Stimulated activated CD8-positive, alpha-beta memory T cell treated with anti-CD3 and anti-CD28 coated beads, Interleukin-7, amount 100 ng/mL, for 48 hours (primary cell): Measurements from ENCODE around the gene ZNF521.

ENCODE experiments used
- DNase-seq, 2 donors: peaks; one replicate each; pipeline ENCODE4 v3.0.0-alpha.2; 2020; ENCODE audit warnings: low read depth in 1 of 2; ENCODE audit errors: extremely low read depth in 1 of 2

The ZNF521 gene

DNA sequence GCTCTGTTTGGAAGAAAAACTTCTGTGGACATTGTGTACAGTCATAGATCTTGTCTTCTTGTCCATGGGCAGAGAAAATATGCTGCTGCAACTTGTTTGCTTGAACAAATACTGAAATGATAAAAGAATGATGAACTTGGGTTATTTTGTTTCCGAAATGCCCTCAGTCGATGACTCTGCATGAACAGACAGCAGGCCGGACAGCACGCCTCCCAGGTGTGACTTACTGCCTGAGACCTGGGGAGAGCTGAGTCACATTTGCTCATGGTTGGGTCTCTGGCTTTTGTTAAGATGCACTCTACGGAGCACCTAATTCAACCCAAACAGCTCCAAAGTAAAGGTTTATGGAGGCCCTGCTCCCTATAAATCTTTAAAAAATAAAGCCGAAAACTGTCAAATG, 262.5 kb downstream of the ZNF521 start:
- DNase-seq, result no peak

DNA sequence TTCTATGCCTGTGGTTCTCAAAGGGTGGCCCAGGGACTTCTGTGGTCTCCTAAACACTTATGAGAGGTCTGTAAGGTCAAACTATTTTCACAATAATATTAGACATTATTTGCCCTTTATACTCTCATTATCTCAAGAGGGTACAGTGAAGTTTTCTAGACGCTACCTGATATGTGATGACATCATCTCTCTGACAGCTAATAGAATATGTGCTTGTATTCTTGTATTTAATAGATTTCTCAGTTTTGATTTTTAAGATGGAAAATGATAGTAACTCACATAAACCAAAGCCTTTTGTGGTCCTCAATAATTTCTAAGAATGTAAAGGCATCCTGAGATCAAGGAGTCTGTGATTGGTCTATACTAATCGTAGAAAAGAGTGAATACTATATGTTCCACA, 265.1 kb downstream of the ZNF521 start:
- no peak for DNase-seq

DNA sequence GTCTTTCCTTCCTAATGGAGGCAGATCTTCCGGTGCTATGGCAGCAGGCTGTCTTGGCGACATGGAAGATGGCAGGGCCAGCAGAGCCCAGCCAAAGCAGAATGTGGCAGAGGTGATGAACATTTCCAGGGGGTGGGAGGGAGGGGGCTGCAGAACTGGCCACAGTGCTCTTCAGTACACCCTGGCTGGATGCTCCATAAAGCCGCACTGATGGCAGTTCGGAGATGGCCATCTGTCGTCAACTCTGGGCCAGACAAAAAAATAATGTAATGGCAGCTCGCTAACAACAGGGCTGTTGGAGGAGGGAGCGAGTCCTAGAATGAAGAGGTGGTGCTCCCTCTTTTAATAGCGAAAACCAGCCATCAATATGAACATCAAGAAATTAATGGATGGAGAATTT, 271.0 kb downstream of the ZNF521 start:
- DNase-seq, result no peak

DNA sequence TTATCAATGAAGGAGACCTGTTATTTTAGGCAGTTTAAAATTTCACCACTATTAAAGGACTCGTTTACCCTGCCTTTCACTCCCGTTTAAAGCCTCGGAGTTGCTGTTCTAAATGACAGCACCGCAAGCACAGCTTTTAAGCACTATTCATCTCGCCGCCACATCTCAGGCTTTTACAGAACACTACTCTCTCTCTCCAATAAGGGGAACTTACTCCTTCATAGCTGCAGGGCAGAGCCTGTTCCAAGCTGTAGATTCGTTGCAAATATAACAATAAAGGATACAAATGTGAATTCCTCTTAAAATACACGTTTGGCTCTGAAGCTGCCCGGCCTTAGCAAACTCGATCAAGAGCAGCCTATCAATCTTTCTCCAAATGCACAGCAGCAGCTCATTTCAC, 271.8 kb downstream of the ZNF521 start:
- DNase-seq, result no peak

DNA sequence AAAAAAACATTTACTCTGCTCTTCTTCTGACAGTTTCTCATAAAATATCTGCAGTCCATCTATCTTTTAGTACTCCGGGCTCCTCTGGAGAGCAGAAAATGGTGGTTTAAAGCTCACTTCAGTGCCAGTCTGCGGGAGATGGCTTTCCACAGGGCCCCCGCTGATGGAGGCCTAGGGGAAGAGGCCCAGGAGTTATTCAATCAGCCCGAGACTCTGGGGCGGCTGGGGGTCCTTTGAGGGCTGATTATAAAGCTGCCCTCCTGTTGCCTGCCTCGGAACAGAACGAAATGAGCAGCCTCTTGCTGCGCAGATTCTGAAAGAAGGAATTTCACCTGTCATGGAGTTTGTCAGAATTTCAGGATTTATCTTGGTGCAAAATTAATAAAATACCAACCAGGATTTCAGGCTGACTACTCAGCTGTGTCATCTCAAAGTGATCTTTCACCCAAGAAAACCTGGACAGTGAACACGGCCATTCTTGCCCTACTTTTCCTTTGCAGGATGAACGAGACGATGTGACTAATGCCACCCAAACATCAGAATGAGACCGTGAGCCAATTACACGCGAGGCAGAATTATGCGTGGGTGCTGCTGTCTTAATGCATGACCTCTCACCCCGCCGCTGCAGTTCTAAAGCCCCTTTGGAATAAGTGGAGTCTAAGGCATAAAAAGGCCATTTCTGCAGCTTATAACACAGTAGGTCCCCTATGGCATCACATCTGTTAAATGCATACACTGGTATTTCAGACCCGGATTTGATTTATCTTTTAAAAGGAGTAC, 273.8 kb downstream of the ZNF521 start:
- DNase-seq, result no peak

DNA sequence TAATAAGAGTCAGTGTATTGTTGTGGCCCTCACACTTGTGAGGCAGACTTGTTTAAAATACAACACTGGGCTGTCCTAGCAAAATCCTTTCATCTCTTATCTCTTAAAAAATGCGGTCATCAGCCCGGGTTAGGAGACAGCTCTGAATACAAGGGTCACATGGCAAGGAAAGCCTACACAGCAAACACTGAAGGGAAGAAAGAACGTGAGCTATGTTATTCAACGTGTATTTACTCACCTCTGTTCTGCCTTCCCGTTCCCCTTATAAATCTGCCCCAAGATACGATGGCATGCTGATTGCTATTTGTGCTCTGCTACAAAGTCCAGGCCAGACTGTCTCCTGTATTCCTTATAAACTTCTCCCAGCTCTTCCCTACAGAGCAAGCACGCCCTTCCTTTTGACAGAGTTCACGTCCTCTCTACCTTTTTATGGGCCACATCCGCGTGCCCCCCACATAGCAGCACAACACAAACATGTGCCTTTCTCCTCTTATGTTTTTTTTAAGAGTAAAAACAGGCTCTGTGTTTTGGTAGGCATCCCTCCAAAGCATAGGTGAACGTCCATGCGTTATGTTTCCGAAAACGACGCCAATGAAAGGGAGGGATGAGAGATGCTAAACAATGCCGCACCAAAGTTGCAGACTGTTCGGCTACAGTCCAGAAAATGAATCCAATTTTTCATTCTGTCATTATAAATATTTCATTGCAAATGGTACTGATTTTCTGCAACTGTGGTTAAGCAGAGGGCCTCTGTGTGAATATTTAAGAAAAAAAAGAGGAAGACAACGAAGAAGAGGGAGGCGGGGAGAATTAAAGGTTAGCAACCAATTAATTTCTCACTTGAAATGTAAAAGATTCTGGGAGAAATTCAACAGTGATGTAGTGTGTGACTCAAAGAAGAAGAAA, 274.7 kb downstream of the ZNF521 start:
- DNase-seq, result no peak

DNA sequence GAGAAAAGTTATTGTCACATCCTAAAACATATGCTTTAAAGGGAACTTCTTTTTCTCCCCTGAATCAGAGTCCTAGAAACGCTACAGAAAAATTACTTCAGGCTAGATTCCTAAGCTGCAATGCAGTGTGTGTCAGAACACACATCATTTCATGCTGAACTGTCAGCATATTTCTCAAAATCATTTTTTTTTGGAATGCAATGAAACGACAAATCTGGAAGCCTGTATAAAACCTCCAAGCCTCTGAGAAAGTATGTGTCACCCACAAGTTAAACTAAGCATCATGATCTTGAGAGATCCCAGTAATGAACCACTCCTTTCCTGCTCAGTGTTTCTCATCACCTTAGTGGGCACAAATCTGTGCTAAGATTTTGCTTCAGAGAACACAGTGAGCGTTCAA, 276.2 kb downstream of the ZNF521 start:
- DNase-seq, result no peak

DNA sequence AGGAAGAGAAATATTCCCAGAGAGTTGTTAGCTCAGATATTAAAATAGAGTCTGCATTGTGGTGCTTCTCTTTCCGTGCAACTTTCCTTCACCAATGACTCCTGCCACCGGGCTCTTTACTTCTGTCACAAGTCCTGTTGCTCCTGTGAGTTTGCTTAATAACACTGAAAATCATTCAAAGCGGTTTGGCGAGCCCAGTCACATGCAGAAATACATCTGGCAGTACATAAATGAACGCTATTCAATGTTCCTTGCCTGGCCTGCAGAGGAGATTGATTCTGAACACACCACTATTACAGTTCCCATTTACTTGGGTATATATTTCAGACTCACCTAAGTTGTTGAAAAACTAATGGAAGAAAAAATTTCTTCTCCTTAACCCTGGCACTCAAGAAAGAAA, 276.6 kb downstream of the ZNF521 start:
- no peak for DNase-seq

DNA sequence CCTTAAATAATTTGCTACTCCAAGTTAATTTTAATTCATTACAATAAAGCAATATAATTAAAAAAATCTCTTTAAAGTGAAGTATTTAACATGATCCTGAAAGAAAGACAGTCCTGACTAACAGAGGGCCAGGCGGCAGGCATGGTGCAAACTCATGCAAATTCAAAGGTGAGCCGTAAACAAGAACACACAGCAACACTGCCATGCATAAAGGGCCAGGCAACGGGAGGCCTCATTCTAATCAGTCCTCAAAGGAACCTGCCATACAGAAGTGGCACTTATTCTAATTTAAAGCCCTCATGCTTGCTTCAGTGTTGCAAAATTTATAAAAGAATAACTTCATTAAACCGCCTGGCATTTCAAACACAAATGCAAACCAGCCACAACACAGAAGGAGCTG, 277.0 kb downstream of the ZNF521 start:
- DNase-seq, result no peak

DNA sequence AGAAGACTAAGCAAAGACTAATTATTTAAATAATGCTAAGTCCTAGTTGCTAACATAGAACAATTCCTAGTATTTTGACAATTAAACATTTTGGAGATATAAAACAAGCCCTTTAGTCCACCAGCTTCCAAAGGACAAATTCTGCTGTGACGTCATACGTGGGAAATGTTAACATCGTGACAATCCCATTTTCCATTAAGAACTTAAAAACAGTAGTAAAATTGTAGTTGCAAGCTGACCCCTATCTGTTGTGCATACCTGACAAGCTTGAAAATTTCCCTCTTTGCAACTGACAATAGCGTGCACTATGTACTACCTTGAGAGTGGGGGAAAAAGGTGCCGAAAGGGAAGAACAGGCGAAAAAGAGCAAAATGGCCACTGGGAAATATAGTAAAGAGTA, 279.8 kb downstream of the ZNF521 start:
- no peak for DNase-seq

DNA sequence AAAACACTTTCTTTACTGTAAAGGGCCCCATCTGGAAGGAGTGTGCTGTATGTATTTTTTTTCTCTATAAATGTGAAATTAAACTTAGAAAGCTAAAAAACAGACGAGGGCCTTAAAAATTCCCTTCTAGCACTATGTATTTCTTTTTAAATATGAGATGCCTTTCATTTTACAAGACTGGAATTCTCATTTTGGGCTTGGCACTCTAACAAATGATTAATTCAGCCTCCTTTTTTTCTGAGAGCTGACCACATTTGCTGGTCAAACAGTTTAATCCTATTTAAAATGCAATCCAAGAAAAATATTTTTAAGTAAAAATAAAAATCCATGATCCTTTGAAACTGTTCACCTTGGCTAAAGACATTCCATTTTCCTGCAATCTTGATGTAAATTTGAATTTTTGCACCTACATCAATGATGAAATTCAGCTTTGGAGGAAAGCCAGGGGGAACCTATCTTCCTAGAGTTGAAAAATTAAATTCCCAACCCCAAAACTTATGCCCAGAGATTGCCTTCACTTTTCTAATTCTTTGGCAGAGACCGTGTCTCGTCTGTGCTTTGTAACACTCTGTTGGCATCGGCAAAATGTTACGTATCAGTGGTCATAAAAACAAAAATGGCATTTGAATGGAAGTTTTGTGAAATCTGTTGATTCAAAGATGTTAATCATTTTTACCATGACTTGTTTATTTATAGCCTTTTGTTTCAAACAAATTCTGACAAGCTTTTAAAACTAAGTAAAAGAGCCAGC, 284.5 kb downstream of the ZNF521 start:
- no peak for DNase-seq

DNA sequence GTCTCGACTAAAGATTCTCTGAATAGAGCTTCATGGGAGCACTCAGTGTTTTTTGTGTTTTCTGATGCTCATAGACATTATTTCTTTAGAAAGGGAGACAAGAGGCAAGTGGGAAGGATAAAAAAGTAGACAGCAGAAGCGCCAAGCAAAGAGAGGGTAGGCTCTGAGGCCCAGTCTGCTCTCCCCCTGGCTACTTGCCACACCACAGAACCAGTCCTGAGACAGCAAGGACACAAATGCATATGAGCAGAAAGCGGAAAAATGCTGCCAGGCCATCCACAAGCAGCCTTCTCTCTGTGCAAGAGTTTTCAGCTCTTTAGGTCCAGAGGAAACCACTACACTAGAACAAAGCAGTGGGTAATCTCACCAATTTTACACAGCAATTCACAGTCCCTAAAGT, 285.4 kb downstream of the ZNF521 start:
- no peak for DNase-seq

DNA sequence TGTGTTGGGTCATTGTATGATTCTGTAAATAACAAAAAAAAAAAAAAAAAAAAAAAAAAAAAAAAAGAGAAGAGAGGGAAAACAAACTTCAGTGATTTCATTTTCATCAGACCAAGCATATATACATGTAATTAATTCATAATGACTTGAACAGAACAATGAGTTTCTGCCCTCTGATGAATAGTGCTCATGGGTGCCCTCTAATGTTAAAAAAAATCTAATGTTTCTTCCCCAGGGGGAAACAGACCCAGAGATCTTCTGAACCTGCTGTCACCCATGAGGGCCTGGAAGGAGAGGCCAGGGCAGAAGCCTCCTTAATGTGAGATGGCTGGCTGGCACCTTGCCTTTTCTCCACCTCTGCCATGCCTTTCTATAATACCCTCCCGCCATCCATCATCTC, 289.2 kb downstream of the ZNF521 start:
- no peak for DNase-seq

DNA sequence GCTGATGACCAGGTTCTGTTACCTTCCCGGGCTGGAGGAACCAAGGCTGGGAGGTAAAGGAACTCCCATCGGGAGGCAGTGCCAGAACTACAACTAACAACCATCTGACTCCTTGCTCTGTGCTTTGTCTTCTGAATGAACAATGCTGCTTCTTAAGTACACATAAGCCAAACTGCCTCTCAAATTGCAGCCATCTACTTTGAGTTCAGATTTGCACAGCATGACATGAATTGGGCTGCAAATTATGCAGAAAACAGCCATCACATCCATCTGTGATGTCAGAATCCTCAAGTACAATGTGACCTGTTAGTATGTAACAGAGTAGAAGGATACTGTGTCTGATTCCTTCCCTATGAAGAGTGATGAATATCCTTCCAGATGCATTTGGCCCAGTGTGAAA, 290.6 kb downstream of the ZNF521 start:
- DNase-seq, result no peak

DNA sequence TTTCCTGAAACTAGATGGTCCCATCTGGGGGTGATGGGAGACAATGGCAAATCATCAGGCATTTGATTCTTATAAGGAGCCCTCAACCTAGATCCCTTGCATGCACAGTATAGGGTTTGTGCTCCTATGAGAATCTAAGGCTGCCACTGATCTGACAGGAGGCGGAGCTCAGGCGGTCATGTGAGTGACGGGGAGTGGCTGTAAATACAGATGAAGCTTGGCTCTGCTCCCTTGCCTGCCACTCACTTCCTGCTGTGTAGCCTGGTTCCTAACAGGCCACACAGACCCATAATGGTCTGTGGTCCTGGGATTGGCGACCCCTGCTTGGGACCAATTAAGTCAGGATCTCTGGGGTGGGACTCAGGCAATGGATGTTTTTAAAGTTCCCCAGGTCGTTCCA, 293.4 kb downstream of the ZNF521 start:
- no peak for DNase-seq

DNA sequence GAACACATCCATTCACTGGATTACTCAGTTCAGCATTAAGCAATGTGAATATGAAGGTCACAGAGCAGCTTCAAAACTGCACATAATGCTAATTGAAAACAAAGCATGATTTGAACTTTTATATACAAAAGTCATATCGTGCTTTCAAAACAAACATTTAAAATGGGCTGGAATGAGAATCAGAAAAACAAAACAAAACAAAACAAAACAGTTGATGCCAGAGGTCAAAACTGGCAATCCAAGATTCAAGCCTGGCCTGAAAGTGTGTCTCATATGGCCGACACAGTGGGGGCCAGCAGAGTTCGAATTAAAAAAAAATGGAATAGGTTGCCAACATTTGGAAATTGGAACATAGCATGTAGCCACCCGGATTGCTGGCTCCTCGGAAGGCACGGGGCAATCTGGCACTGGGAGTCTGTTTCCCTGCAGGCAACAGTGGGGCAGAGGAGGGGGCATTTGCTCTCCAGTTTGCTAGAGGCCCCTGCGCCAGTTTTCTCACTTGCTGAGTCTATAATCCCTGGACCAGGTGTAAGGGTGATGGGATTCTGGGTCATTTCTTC, 294.4 kb downstream of the ZNF521 start:
- DNase-seq, result no peak

DNA sequence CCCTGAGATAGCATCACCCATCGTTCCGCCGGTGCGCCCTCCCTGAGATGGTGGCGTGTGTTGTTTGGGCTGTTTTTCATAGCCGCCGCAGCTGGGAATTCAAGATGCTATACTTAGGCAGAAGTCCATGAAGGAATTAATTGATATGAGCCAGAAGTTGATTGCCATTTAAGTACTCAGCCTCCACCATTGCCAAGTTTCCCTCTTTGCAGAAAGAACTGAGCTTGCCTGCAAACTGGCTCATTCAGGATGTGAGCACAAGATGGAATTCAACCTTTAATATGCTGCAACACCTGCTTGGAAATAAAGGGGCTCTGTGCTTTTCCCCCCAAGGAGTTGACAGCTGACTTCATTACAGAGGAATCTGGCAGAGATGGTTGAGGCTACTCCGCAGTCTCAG, 295.5 kb downstream of the ZNF521 start:
- no peak for DNase-seq

DNA sequence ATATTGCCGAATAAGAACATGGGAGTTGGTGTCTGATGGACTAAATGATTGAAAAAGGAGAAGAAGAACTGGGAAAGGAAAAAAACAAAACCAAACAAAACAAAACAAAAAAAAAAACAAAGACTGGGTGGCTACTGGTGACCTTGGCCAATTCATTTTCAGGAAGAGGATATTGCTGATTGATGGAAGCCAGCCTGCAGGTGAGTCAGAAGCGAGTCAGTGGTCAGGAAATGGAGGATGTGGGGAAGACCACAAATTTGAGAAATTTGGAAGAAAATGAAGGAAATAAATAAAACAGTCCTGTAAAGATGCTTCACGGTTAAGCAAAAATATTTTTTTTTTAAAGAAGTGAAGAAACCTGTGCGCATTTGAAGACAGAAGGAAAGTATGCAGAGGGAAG, 296.9 kb downstream of the ZNF521 start:
- no peak for DNase-seq

DNA sequence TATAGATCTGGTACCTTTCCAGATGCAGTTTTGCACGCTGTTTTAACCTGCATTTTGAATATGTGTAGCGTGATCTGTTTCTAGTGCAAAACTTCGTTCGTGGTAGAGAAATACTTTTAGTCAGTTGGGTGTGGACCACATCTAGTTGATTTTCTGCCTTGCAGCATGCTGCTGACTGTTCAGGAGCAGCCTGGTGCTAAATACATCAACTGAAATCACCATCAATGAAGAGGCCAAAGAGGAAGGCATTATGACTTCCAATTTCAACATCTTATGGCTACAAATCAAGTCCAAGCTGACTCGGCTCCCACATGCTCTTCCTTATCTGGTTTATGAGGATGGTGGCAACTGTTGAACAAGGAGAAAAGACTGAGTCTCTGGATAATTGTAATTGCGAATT, 298.5 kb downstream of the ZNF521 start:
- no peak for DNase-seq

DNA sequence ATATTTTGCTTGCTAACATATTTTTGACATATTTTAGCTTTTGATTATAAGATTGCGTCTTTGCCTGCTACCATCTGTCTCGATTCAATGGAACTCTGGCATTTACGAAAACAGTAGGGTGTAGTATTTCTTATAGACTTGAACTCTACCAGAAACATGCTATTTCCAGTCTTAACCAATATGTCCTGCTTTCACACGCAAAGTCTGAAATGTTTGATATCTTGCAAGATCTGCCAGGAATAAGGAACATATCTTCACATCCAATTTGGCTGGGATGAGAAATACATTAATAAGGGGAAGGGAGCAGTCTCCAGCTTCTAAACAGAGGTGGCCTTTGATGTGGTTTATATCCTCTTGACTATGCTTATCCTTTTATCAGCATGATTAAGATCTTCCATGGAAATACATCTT, 299.4 kb downstream of the ZNF521 start:
- no peak for DNase-seq

DNA sequence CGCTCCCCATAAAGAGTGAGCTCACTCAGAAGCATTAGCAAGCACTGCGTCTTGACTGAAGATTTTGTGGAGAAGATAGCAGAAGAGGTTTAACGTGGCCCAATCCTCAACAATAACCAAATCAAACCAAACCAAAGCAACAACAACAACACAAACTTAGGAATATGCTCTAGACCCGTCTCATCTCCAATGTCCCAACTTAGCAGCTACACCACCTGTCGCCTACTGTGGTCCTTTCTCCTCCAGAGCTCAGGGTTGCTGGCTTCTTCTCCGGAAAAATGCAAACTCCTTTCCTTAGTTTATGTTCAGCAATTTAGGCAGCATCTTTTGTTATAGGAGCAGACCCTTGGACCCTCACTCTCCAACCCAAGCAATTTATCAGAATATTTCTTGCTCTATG, 301.4 kb downstream of the ZNF521 start:
- no peak for DNase-seq
